CD4-positive, alpha-beta T cell (primary cell): ENCODE data around the gene ZFC3H1. TPM values are rescaled to one million over a fixed set of nuclear protein-coding genes. Genes with fewer than 3 reads are reported as not detected.

Experiments
- ATAC-seq: fragments of 200-7000 bp; cut with Tn5 transposase; one replicate; pipeline ENCODE4 v1.10.0; 2022; ENCODE audit warnings: mild to moderate bottlenecking; ENCODE audit not compliant: poor library complexity
- CTCF ChIA-PET: fragments of 350-600 bp; sonication (Branson Sonifier 250); formaldehyde crosslinking; loops from one replicate; lab custom pipeline; 2021; ENCODE audit warnings: antibody characterized with exemption, inconsistent platforms; lab: Charles Lee
- POLR2A ChIA-PET: fragments of 350-600 bp; sonication (Branson Sonifier 250); formaldehyde crosslinking; loops from one replicate; lab custom pipeline; 2021; ENCODE audit warnings: antibody characterized with exemption, inconsistent platforms; lab: Charles Lee
- DNase-seq, 14 experiments: peaks; one replicate each; pipeline ENCODE4 v3.0.0-alpha.2; 2013 to 2020; ENCODE audit warnings: mixed read lengths in 2 of 14
- H3K27ac ChIP-seq, 2 donors: one replicate each; pipeline versions ENCODE4 v1.5.1 to v1.7.0; 2013; ENCODE audit warnings: low read length in 2 of 2, low read depth in 1 of 2, mild to moderate bottlenecking in 1 of 2
- H3K27me3 ChIP-seq, 2 experiments: 1 replicate in 1 of 2; 2 replicates in 1 of 2; pipeline versions ENCODE4 v1.6.1 to v1.7.0; 2013; ENCODE audit warnings: low read length in 2 of 2, control low read depth in 1 of 2, mild to moderate bottlenecking in 1 of 2, moderate library complexity in 1 of 2; ENCODE audit not compliant: insufficient read depth in 2 of 2, control insufficient read depth in 1 of 2
- H3K36me3 ChIP-seq: one replicate; pipeline ENCODE4 v1.6.1; 2013; ENCODE audit warnings: low read length, control low read depth; ENCODE audit not compliant: insufficient read depth
- H3K4me1 ChIP-seq: one replicate; pipeline ENCODE4 v1.6.1; 2013; ENCODE audit warnings: low read length, control low read depth; ENCODE audit not compliant: insufficient read depth
- H3K4me3 ChIP-seq: one replicate; pipeline ENCODE4 v1.5.1; 2013; ENCODE audit warnings: mild to moderate bottlenecking, low read length, moderate library complexity
- H3K9me3 ChIP-seq, 2 experiments: 1 replicate in 1 of 2; 2 replicates in 1 of 2; pipeline versions ENCODE4 v1.6.1 to v1.7.0; 2013; ENCODE audit warnings: low read length in 2 of 2, mild to moderate bottlenecking in 2 of 2, control low read depth in 1 of 2, moderate library complexity in 1 of 2; ENCODE audit not compliant: control insufficient read depth in 1 of 2, insufficient read depth in 1 of 2
- H3K27ac Mint-ChIP-seq: one replicate; pipeline ENCODE4 v1.8.0; 2020; ENCODE audit warnings: mixed read lengths
- H3K27me3 Mint-ChIP-seq: one replicate; pipeline ENCODE4 v1.8.0; 2021; ENCODE audit warnings: mixed read lengths
- H3K36me3 Mint-ChIP-seq: one replicate; pipeline ENCODE4 v1.8.0; 2021; ENCODE audit warnings: low read depth, mixed read lengths
- H3K4me1 Mint-ChIP-seq: one replicate; pipeline ENCODE4 v1.8.0; 2021; ENCODE audit warnings: low read depth, mixed read lengths
- H3K4me3 Mint-ChIP-seq: one replicate; pipeline ENCODE4 v1.8.0; 2020; ENCODE audit warnings: mild to moderate bottlenecking, mixed read lengths
- H3K9me3 Mint-ChIP-seq: one replicate; pipeline ENCODE4 v1.8.0; 2020; ENCODE audit warnings: mixed read lengths
- CTCF ChIP-seq: fragments of 200-600 bp; IDR thresholded peaks from one replicate; pipeline ENCODE4 v1.8.0; 2022; ENCODE audit warnings: antibody characterized with exemption, mild to moderate bottlenecking
- intact Hi-C, 2 experiments: fragments of 100-400 bp; cut with DNase I in 1 of 2; cut with micrococcal nuclease in 1 of 2; formaldehyde crosslinking; loops; one replicate each; pipeline versions ENCODE4 v1.15.1 to v1.9.0; 2023 to 2025; cut with DNase I, micrococcal nuclease
- total RNA-seq, 174 experiments: library from RNA in 2 of 174; stranded (reverse) in 2 of 174; gene quantifications; one replicate each; pipeline ENCODE4 v1.2.3 and lab custom pipeline; 2021 to 2026

ZFC3H1 gene
- total RNA-seq, 2 experiments from 2014 or later: 131 to 135 TPM

- Histone ChIP-seq H3K4me1 (no peaks in the 10 kb centered on the region), H3K4me3 (no peak overlapping the region), H3K36me3 (peaks cover 49% of the 10 kb centered on the region), H3K27ac (no peak overlapping the region), H3K27me3 (no peaks in the 10 kb centered on the region), H3K9me3 (no peaks in the 10 kb centered on the region)
- Mint-ChIP-seq H3K27ac (no peak overlapping the region), H3K36me3 (peaks cover 34% of the 10 kb centered on the region), H3K4me3 (no peak overlapping the region), H3K27me3 (no peaks in the 10 kb centered on the region), H3K4me1 (peaks cover 48% of the 10 kb centered on the region), H3K9me3 (no peaks in the 10 kb centered on the region)
- POLR2A ChIA-PET: no interaction called here
- intact Hi-C loops: no loop called here
- DNase-seq (no peak), ATAC-seq (no peak)
- CTCF ChIA-PET: no interaction called here
- TF ChIP-seq CTCF: no peak
Observed at GRCh38 chr12:71652656-71653055, 11.0 kb downstream of the ZFC3H1 start.

GRCh38 chr12:71649401-71649800 is 14.2 kb downstream of the ZFC3H1 start:
- H3K36me3 ChIP-seq: peaks cover 57% of the 10 kb centered on the region
- peak overlapping the region; percentile 11 for H3K4me3 Mint-ChIP-seq
- POLR2A ChIA-PET: interaction anchor here (1.6 to 2.0 kb wide), 2 partner anchors 14 to 36 kb away, joined by 3 to 14 read pairs; partner anchors contain the start of genes THAP2, TMEM19 and ZFC3H1

GRCh38 chr12:71648537-71648936 is 15.1 kb downstream of the ZFC3H1 start:
- Histone ChIP-seq H3K36me3 (peaks cover 57% of the 10 kb centered on the region), H3K4me1 (peaks cover 3% of the 10 kb centered on the region), H3K27ac (no peak overlapping the region), H3K9me3 (no peaks in the 10 kb centered on the region), H3K4me3 (no peak overlapping the region), H3K27me3 (no peaks in the 10 kb centered on the region)
- Mint-ChIP-seq H3K36me3 (peaks cover 55% of the 10 kb centered on the region), H3K4me1 (peaks cover 43% of the 10 kb centered on the region), H3K4me3 (no peak overlapping the region), H3K27me3 (no peaks in the 10 kb centered on the region), H3K27ac (no peak overlapping the region), H3K9me3 (no peaks in the 10 kb centered on the region)
- ChIA-PET POLR2A (interaction anchor here (1.6 kb wide), 1 partner anchor 37 kb away, joined by 3 read pairs; the partner anchor contains the start of gene TMEM19), CTCF (no interaction called here)
- no peak for TF ChIP-seq CTCF
- DNase-seq (no peak), ATAC-seq (no peak)
- intact Hi-C loops: no loop called here

More at GRCh38 chr12:71649401-71649800, 14.2 kb downstream of the ZFC3H1 start:
- Histone ChIP-seq H3K9me3 (no peaks in the 10 kb centered on the region), H3K4me1 (peaks cover 3% of the 10 kb centered on the region), H3K27me3 (no peaks in the 10 kb centered on the region), H3K4me3 (no peak overlapping the region), H3K27ac (no peak overlapping the region)
- DNase-seq: no peak
- CTCF ChIA-PET: no interaction called here
- Mint-ChIP-seq H3K36me3 (peaks cover 47% of the 10 kb centered on the region), H3K4me1 (peaks cover 37% of the 10 kb centered on the region), H3K9me3 (no peaks in the 10 kb centered on the region), H3K27me3 (no peaks in the 10 kb centered on the region), H3K27ac (no peak overlapping the region)
- TF ChIP-seq CTCF: no peak
- ATAC-seq: no peak
- intact Hi-C loops: no loop called here
